GM13976 (cell line): ENCODE measurements around the gene CEP19.

Experiments
- DNase-seq: peaks from one replicate; pipeline ENCODE4 v3.0.0; 2012; ENCODE audit warnings: low spot score
- in situ Hi-C: fragments of 300-500 bp; cut with MboI; formaldehyde crosslinking; loops from one replicate; pipeline ENCODE4 v1.12.0; 2022; ENCODE audit warnings: low sequenced_read_pairs, mixed read lengths, inconsistent platforms; ENCODE audit not compliant: unreplicated experiment
- TF ChIP-seq, protein P1 (sequence below): IDR thresholded peaks from 2 replicates; pipeline ENCODE4 v1.5.1; 2012; ENCODE audit warnings: borderline replicate concordance, mild to moderate bottlenecking; ENCODE audit not compliant: insufficient read depth; ENCODE audit errors: extremely low read depth, missing control alignments, control extremely low read depth

The CEP19 gene

DNA sequence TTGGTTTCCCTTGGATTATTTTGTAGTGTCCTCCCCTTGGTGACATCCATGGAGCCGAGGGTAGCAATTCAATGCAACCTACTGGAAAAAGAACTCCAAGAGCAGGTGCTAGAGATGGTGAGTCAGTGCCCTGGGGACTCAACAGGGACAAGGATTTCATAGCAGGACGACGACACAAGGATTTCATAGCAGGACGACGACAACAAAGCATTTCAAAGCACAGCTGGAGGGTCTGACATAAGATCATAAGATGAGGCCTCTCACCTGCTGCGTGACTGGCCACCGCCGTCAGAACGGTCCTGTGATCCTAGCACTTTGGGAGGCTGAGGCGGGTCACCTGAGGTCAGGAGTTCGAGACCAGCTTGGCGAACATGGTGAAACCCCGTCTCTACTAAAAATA is 50.0 kb downstream of the CEP19 start:
- TF ChIP-seq, protein P1, sequence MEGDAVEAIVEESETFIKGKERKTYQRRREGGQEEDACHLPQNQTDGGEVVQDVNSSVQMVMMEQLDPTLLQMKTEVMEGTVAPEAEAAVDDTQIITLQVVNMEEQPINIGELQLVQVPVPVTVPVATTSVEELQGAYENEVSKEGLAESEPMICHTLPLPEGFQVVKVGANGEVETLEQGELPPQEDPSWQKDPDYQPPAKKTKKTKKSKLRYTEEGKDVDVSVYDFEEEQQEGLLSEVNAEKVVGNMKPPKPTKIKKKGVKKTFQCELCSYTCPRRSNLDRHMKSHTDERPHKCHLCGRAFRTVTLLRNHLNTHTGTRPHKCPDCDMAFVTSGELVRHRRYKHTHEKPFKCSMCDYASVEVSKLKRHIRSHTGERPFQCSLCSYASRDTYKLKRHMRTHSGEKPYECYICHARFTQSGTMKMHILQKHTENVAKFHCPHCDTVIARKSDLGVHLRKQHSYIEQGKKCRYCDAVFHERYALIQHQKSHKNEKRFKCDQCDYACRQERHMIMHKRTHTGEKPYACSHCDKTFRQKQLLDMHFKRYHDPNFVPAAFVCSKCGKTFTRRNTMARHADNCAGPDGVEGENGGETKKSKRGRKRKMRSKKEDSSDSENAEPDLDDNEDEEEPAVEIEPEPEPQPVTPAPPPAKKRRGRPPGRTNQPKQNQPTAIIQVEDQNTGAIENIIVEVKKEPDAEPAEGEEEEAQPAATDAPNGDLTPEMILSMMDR = no peak
- in situ Hi-C loops = no loop called here
- no peak for DNase-seq

DNA sequence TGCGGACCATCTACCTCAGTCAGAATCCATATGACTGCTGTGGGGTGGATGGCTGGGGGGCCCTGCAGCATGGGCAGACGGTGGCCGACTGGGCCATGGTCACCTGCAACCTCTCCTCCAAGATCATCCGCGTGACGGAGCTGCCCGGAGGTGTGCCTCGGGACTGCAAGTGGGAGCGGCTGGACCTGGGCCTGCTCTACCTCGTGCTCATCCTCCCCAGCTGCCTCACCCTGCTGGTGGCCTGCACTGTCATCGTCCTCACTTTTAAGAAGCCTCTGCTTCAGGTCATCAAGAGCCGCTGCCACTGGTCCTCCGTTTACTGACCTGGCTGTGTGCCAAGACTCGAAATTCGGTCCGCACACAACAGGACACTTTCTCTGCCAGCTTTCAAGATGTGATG is 50.6 kb downstream of the CEP19 start:
- in situ Hi-C loops = no loop called here
- TF ChIP-seq, protein P1 = no peak
- no peak for DNase-seq

DNA sequence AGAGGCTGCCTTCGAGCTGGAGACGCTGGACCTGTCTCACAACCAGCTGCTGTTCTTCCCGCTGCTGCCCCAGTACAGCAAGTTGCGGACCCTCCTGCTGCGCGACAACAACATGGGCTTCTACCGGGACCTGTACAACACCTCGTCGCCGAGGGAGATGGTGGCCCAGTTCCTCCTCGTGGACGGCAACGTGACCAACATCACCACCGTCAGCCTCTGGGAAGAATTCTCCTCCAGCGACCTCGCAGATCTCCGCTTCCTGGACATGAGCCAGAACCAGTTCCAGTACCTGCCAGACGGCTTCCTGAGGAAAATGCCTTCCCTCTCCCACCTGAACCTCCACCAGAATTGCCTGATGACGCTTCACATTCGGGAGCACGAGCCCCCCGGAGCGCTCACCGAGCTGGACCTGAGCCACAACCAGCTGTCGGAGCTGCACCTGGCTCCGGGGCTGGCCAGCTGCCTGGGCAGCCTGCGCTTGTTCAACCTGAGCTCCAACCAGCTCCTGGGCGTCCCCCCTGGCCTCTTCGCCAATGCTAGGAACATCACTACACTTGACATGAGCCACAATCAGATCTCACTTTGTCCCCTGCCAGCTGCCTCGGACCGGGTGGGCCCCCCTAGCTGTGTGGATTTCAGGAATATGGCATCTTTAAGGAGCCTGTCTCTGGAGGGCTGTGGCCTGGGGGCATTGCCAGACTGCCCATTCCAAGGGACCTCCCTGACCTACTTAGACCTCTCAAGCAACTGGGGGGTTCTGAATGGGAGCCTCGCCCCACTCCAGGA is 51.5 kb downstream of the CEP19 start:
- in situ Hi-C loops = no loop called here
- TF ChIP-seq, protein P1 = no peak
- no peak for DNase-seq

DNA sequence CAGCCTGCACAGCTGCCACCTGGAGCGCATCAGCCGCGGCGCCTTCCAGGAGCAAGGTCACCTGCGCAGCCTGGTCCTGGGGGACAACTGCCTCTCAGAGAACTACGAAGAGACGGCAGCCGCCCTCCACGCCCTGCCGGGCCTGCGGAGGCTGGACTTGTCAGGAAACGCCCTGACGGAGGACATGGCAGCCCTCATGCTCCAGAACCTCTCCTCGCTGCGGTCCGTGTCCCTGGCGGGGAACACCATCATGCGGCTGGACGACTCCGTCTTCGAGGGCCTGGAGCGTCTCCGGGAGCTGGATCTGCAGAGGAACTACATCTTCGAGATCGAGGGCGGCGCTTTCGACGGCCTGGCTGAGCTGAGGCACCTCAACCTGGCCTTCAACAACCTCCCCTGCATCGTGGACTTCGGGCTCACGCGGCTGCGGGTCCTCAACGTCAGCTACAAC is 52.1 kb downstream of the CEP19 start:
- no peak for DNase-seq
- in situ Hi-C loops = no loop called here
- TF ChIP-seq, protein P1 = no peak
